KOPT-K1 (cell line): ENCODE results near the gene PHYHIPL.

Experiments used
- H3K27ac ChIP-seq: fragments of 200-600 bp; sonication (generic); 2 replicates; pipeline ENCODE4 v1.5.1; 2016; ENCODE audit warnings: antibody characterized with exemption, mild to moderate bottlenecking, low read depth, low read length; ENCODE audit not compliant: poor library complexity, severe bottlenecking
- H3K36me3 ChIP-seq: fragments of 200-600 bp; sonication (generic); 2 replicates; pipeline ENCODE4 v1.5.1; 2017; ENCODE audit warnings: antibody characterized with exemption, mild to moderate bottlenecking, low read length, moderate library complexity; ENCODE audit not compliant: insufficient read depth
- H3K9me3 ChIP-seq: fragments of 200-600 bp; sonication (generic); 2 replicates; pipeline ENCODE4 v1.5.1; 2017; ENCODE audit warnings: antibody characterized with exemption, low read length, mild to moderate bottlenecking; ENCODE audit not compliant: insufficient read depth, poor library complexity, severe bottlenecking

Gene PHYHIPL

GRCh38 chr10:59284118-59284975, 107.9 kb downstream of the PHYHIPL start:
- Histone ChIP-seq H3K36me3 (no peaks in the 10 kb centered on the region), H3K27ac (no peak overlapping the region), H3K9me3 (no peaks in the 10 kb centered on the region)

DNA sequence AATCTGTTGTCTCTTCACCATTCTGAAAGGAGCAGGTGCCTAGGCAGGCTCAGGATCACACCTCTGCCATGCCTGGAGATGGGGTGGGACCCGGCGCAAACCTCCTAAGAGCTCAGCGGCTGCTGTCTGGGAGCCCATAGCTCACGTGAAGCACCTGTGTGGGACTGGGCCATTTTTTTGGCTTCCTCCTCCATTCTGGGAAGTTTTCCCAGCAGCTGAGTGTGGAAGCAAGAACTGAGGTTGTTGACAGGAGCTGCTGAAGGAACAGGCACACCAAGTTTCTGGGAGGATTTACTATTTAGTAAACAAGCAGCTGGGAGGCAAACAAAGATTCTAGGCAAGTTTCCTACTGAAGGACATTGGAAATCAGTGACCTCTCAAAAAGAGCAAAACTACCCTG, 108.6 kb downstream of the PHYHIPL start:
- no peak overlapping the region for H3K27ac ChIP-seq
- no peaks in the 10 kb centered on the region for H3K9me3 ChIP-seq

GRCh38 chr10:59285848-59286247, 109.4 kb downstream of the PHYHIPL start:
- H3K27ac ChIP-seq: no peak overlapping the region
- no peaks in the 10 kb centered on the region for H3K36me3 ChIP-seq
- no peaks in the 10 kb centered on the region for H3K9me3 ChIP-seq

More for the DNA sequence above, 108.6 kb downstream of the PHYHIPL start:
- H3K36me3 ChIP-seq: no peaks in the 10 kb centered on the region

GRCh38 chr10:59287587-59288255, 111.3 kb downstream of the PHYHIPL start:
- Histone ChIP-seq H3K27ac (no peak overlapping the region), H3K36me3 (no peaks in the 10 kb centered on the region), H3K9me3 (no peaks in the 10 kb centered on the region)

DNA sequence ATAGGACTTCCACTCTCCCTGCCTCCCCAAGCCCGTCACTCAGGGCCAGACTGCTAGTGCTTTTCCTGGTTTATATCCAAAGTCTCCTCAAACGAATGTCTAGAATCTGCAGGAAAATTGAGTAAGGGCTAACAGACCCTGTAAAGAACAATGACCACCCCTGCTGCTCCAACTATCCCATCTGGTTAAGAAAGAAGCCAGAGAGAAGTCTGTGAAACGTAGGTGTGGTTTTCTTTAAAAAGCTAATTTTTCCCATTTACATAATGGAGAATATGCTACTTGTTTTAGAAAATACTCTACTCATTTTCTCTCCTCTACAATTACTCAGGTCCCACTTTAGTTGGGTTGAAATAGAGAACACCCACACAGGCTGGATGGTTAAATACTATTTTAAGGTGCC, 113.4 kb downstream of the PHYHIPL start:
- Histone ChIP-seq H3K27ac (no peak overlapping the region), H3K9me3 (no peaks in the 10 kb centered on the region), H3K36me3 (no peaks in the 10 kb centered on the region)

- no peaks in the 10 kb centered on the region for H3K9me3 ChIP-seq
- H3K36me3 ChIP-seq: no peaks in the 10 kb centered on the region
- H3K27ac ChIP-seq: no peak overlapping the region
Measured at GRCh38 chr10:59290448-59290847, 114.0 kb downstream of the PHYHIPL start.
